Body of pancreas (tissue), 4 donors: Measurements from ENCODE around the gene ARRB1. TPM values are rescaled to one million over a fixed set of nuclear protein-coding genes. Genes with fewer than 3 reads are reported as not detected.

Source experiments
- ATAC-seq: fragments of 150-250 bp; one replicate; pipeline ENCODE4 v1.9.1; 2016
- DNase-seq, 4 donors: peaks; one replicate each; pipeline ENCODE4 v3.0.0-alpha.2; 2019
- H3K27ac ChIP-seq, 4 donors: fragments of 200-600 bp; sonication (generic); 1 replicate in 3 of 4; 2 replicates in 1 of 4; pipeline versions ENCODE4 v1.5.1 to v1.6.1; 2016 to 2019; ENCODE audit warnings: mild to moderate bottlenecking in 1 of 4, mixed read lengths in 1 of 4, moderate library complexity in 1 of 4
- H3K27me3 ChIP-seq, 2 donors: fragments of 200-600 bp; sonication (generic); one replicate each; pipeline ENCODE4 v1.6.0; 2016; ENCODE audit warnings: mild to moderate bottlenecking in 1 of 2
- H3K36me3 ChIP-seq, 2 donors: fragments of 200-600 bp; sonication (generic); replicated peaks in 1 of 2; 2 replicates each; pipeline ENCODE4 v1.5.1; 2016; ENCODE audit warnings: low read depth in 2 of 2; ENCODE audit not compliant: insufficient read depth in 1 of 2
- H3K4me1 ChIP-seq: fragments of 200-600 bp; sonication (generic); one replicate; pipeline ENCODE4 v1.6.0; 2016
- H3K4me3 ChIP-seq, 2 donors: fragments of 200-600 bp; sonication (generic); 1 replicate in 1 of 2; 2 replicates in 1 of 2; pipeline ENCODE4 v1.5.1; 2016 to 2019
- H3K9me3 ChIP-seq, 3 donors: fragments of 200-600 bp; sonication (generic); 1 replicate in 2 of 3; 2 replicates in 1 of 3; pipeline ENCODE4 v1.5.1; 2016
- CTCF ChIP-seq, 7 experiments: fragments of 450-650 bp in 4 of 7; fragments of 200-600 bp in 3 of 7; sonication (generic) in 3 of 7; IDR thresholded peaks; one replicate each; pipeline ENCODE4 v1.5.1; 2016 to 2019; ENCODE audit warnings: antibody characterized with exemption in 7 of 7
- POLR2A ChIP-seq, 3 donors: fragments of 450-650 bp; IDR thresholded peaks; one replicate each; pipeline ENCODE4 v1.6.1; 2016; ENCODE audit warnings: antibody characterized with exemption in 3 of 3, mild to moderate bottlenecking in 2 of 3
- WGBS, 2 donors: methylation state at CpG; one replicate each; pipeline ENCODE4 v1.1.5; 2017; 5-methylcytosine and 5-hydroxymethylcytosine counted together
- intact Hi-C: fragments of 100-400 bp; cut with DNase I; formaldehyde crosslinking; loops from one replicate; pipeline ENCODE4 v1.15.1; 2023
- total RNA-seq, 2 donors: library from RNA; depleted of rRNA; stranded (reverse); fragments of >200 nt; gene quantifications; one replicate each; pipeline ENCODE4 v1.1.0, GENCODE V29; 2016

The ARRB1 gene
- total RNA-seq, 2 donors from 2014 or later = 41.0 to 54.1 TPM

GRCh38 chr11:75239531-75240290 lies 111.8 kb downstream of the ARRB1 start:
- H3K27ac ChIP-seq = no peak overlapping the region
- DNase-seq = no peak
- TF ChIP-seq POLR2A (IDR thresholded peaks at IDR 0.05) (no peak), CTCF (IDR thresholded peaks at IDR 0.05) (no peak)
- no peak overlapping the region for H3K4me3 ChIP-seq
- no peaks in the 10 kb centered on the region for H3K36me3 ChIP-seq
- no peaks in the 10 kb centered on the region for H3K9me3 ChIP-seq
- H3K27me3 ChIP-seq = peaks cover 0 to 10% of the 10 kb centered on the region in 2 donors
- ATAC-seq = no peak
- 56 to 64% methylated on average over 9 to 10 of the region's 10 CpGs for WGBS, 2 donors
- intact Hi-C loops = loop anchor here (10.0 kb wide), 1 partner anchor 215 kb away; no protein-coding TSS in a partner anchor
- H3K4me1 ChIP-seq = peaks cover 15% of the 10 kb centered on the region

- ATAC-seq = no peak
- Histone ChIP-seq H3K4me1 (peaks cover 15% of the 10 kb centered on the region), H3K27ac (no peak overlapping the region), H3K4me3 (no peak overlapping the region), H3K9me3 (no peaks in the 10 kb centered on the region), H3K36me3 (no peaks in the 10 kb centered on the region), H3K27me3 (peaks cover 0 to 10% of the 10 kb centered on the region in 2 donors)
- 82 to 87% methylated on average over 9 of the region's 9 CpGs for WGBS, 2 donors
- intact Hi-C loops = no loop called here
- DNase-seq = no peak
- TF ChIP-seq CTCF (IDR thresholded peaks at IDR 0.05) (no peak), POLR2A (IDR thresholded peaks at IDR 0.05) (no peak)
Measured at GRCh38 chr11:75238595-75239440, 112.6 kb downstream of the ARRB1 start.

GRCh38 chr11:75237050-75237449 lies 114.4 kb downstream of the ARRB1 start:
- Histone ChIP-seq H3K27ac (no peak overlapping the region), H3K36me3 (no peaks in the 10 kb centered on the region), H3K4me3 (no peak overlapping the region), H3K4me1 (peaks cover 11% of the 10 kb centered on the region), H3K27me3 (peaks cover 0 to 10% of the 10 kb centered on the region in 2 donors), H3K9me3 (no peaks in the 10 kb centered on the region)
- no peak for DNase-seq
- WGBS, 2 donors = 80 to 98% methylated on average over 5 to 8 of the region's 8 CpGs
- intact Hi-C loops = no loop called here
- no peak for ATAC-seq
- TF ChIP-seq POLR2A (IDR thresholded peaks at IDR 0.05) (no peak), CTCF (IDR thresholded peaks at IDR 0.05) (no peak)

GRCh38 chr11:75236062-75236461 lies 115.4 kb downstream of the ARRB1 start:
- H3K27ac ChIP-seq = no peak overlapping the region
- no peaks in the 10 kb centered on the region for H3K36me3 ChIP-seq
- DNase-seq = no peak
- intact Hi-C loops = no loop called here
- peaks cover 9% of the 10 kb centered on the region for H3K4me1 ChIP-seq
- ATAC-seq = no peak
- WGBS, 2 donors = 64 to 67% methylated on average over 8 of the region's 8 CpGs
- peaks cover 0 to 9% of the 10 kb centered on the region in 2 donors for H3K27me3 ChIP-seq
- H3K4me3 ChIP-seq = no peak overlapping the region
- no peak for TF ChIP-seq POLR2A (IDR thresholded peaks at IDR 0.05)
- no peak for TF ChIP-seq CTCF (IDR thresholded peaks at IDR 0.05)
- no peaks in the 10 kb centered on the region for H3K9me3 ChIP-seq
